ENCODE data around the gene NT5DC2.
A peak's percentile ranks its signal among the peaks of the same experiment; 100 is the strongest.
"Not testable (repeated sequence)": the region's sequence is repeated elsewhere in the genome, so short reads cannot be mapped to it uniquely, and the experiment has no call there.

The NT5DC2 gene

DNA sequence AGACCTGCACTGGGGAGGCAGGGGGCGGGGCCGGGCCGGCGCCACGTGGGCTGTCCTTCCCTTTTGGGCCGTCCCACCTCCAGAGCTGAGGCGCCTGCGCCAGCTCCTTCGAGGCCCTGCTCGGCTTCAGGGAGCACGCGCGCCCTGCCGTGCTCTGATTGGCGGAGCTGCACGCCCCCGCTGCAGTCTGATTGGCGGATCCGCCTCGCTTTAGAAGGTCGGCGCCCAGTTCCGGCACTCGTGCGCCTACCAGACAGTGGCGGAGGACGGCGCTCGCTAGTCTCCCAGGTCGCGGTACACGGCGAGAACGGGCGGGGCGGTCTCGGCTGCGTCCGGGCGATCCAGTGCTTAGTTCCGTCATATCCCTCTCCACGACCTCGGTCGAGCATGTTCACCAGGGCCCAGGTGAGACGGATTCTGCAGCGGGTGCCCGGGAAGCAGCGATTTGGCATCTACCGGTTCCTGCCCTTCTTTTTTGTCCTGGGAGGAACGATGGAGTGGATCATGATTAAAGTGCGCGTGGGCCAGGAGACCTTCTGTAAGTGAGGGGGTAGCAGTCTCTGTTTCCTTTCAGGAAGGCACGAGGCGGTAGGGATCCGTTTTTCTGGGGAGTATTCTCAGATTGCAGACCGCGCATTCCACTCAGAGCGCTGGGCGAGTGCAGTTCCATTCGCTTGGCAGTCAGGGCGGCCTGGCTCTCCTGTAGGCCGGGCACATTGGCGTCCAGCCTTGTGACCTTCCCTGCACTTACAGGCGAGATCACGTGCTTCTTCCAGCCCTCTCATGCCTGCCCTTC is 2.9 kb upstream of the NT5DC2 start, which contains the start of gene UQCC5:
Gene UQCC5 (plus strand): TSS at position 237 of the 796 bp plus-strand sequence. CDS start 151 bp downstream, at position 388.
- DNase-seq = peak; percentile 78 to 95

DNA sequence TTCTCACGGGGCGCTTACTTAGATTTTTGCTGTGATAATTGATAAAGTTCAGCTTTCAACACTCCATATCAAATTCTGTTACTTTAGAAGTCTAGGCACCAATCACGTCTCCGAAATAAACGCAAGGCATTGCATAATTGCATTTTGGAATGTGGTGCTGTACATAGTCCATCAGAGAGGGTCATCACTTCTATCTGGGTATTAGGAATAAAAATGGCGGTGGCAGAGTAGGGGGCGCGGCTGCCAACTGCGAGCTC is 2.4 kb upstream of the NT5DC2 start:
- no peak for DNase-seq

- DNase-seq = no peak
Observed at GRCh38 chr3:52535411-52536111, 1.9 kb upstream of the NT5DC2 start.

- no peak for DNase-seq
Observed at GRCh38 chr3:52534281-52535183, 875 bp upstream of the NT5DC2 start.

DNA sequence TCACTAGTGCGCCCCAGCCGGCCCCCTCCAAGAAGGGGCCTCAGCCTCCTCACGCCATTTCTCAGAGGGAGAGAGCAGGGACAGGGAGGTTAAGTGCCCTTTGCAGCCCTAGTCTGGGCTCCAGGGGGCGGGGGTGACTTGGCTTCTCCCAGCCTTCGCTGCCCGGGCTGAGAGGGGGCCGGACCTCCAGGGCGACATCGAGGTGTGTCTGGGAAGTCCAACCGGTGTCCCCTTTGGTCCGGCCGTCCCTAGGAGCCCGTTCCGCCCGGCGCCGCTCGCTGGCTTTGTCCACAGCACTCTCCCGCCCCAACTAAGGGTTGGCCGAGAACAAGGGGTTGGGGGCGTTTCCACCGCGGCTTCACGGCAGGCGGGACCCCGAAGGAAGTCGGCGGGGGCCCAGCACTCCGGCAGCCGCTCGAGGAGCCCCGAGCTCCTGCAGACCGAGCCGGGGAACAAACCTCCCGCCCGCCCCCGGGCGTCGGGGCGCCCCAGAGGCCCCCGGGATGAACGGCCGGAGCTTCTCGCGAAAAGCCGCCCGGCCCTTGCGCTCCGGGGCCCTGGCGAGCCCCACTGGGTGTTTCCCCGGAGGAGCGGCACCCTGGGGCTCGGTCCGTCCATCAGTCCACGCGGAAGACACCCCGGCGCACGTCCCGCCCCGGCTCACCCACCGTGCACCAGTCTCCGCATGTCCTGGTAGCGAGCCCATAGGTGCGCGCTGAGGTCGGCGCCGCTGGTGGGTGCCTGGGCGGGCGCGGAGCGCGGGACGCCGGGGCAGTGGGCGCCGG is 627 bp downstream of the NT5DC2 start:
- DNase-seq = no peak

- DNase-seq = peak in 1 of 2 donors; percentile 24
Observed at GRCh38 chr3:52532517-52532837, 1.2 kb downstream of the NT5DC2 start.

DNA sequence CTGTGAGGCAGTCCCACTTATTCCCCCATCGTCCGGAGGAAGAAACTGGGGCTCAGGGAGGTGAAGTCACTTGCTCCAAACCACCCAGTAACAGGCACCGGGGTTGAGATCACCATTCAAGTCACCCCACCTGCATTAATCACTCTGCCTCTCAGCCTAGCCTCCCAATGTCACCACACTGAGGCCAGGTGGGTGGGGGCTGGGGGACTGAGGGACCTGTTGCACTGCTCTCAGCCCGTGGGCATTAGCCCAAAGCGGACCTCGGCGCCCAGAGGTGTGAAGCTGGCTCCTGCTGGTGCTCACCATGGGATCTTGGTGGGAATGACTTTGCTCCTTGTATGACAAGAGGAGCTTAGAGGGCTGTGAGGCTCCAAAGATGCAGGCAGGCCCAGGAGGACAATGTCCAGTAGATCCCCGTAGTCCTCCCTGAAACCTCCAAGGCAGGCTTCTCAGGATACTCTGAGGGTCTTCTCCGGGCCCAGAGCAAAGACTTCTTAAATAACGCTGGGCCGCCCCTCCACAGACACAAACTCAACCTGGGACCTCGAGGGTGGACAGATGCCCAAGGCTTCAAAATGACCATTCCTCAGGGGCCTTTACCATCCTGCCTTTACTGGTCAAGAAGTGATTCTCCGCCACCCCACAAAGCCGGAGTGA is 1.7 kb downstream of the NT5DC2 start:
- DNase-seq = no peak

DNA sequence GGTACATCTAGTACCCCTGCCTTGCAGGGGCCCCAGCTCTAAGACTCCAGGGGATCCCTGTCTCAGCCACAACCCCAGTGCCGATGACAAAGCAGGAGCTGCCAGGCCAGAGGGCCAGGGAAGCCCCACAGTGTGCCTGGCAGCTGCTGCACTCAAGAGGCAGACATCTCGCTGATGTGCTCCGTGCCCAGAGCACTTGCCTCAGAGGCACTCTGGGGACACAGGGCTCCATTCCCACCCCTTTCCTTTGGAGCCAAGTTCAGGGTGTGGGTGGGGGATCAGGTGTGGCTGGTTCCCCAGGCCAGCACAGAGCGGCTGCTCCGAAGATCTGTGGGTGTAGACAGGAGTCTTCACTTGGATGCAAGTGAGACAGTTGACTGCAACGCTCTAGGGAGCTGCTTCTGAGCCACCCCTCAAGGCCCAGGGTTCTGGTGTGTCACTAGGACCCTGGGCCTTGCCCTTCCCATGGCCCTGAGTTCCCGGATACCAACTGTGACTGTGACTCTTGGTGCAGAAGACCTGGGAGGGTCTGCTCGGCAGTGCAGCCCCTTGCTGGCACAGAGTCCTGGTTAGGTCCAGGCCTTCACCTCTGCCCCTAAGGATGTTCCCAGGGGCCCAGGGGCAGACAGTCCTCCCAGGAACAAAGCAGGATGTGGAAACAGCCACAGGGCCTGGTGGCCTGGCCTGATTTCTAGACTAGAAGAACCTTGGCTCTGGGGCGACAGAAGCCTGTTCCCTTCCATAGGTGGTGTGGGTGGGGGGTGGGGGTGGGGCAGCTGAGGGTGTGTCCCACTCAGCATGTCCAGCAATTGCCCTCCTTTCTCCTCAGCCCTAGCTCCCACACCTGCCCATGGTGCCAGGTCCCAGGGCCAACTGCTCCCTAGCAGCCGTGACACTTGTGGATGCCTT is 2.5 kb downstream of the NT5DC2 start:
- no peak for DNase-seq

DNA sequence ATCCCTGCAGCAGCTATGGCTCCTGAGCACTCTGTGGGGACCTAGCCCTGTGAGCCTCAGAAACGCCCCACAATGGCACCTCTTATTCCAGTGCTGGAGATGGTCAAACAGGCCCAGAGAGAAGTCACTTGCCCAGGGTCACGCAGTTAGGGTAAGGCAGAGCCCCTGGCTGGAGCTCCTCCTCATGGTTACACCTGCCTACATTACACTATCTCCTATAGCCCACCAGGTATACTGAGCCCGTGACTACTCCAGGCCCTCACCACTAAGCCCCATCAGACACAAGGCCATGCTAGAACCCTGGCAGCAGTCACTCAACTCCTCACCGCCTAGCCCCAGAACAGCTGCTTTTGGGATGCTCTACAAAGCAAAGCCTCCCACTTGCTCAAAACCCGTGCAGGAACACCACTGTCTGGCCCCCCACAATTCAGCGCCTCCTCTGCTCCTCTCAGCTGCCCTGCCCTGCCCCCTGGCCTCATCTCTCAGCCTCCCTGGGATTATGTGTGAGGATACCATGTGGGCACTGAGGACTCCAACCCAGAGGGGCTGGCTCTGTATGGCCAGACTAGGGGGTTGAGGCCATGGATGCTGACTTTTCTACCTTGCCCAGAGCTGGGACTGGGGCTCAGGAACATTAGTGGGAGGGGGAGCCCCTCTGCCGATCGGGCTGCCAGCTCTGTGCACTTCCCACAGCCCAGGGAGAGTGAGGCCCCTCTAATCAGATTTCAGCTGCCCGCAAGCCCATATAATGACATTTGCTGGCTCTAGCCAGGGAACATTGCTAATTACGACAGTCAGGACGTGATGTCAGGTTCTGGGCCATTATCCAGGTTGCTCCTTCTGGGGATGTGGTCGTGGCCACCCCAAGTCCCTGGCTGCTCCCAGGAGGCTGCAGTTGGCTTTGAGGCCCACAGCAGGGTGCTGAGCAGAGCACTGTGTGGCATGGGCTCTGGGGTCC is 4.0 kb downstream of the NT5DC2 start:
- no peak for DNase-seq

DNA sequence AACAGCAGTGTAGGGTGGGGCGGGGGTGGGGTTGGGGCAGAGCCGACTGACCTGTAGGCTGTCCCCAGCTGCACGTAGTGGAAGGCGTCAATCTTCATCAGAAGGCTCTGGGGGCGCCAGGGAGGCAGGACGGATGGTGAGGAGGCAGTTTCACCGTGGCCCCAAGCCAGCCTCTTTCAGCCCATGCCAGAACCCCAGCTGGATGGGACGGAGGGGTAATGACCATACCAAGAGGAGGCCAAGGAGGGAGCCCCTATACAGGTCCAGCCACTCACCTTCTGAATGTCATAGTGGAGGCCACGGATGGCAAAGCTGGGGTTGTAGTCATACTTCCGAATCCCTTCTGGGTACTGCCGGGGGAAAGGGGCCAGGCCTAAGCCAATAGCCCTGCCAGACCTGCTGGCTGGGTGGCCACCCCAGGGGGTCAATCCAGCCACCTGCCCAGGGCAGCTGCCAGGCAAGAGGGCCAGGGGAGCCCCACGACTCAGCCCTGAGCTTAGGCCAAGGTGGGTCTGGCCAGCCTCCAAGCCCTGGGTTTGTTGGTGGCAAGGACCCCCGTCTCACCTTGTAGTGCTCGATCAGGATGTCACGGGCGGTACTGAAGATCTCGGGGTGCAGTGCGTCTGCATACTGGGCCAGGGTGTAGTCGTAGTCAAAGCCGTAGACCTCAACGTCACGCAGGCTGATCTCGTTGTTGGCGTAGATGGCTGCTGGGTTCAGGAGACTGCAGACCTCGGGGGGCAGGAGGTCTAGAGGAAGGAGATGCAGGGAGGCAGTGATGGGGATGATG is 4.9 kb downstream of the NT5DC2 start:
- DNase-seq = no peak

GRCh38 chr3:52527732-52528585 is 5.7 kb downstream of the NT5DC2 start:
- DNase-seq = no peak

DNA sequence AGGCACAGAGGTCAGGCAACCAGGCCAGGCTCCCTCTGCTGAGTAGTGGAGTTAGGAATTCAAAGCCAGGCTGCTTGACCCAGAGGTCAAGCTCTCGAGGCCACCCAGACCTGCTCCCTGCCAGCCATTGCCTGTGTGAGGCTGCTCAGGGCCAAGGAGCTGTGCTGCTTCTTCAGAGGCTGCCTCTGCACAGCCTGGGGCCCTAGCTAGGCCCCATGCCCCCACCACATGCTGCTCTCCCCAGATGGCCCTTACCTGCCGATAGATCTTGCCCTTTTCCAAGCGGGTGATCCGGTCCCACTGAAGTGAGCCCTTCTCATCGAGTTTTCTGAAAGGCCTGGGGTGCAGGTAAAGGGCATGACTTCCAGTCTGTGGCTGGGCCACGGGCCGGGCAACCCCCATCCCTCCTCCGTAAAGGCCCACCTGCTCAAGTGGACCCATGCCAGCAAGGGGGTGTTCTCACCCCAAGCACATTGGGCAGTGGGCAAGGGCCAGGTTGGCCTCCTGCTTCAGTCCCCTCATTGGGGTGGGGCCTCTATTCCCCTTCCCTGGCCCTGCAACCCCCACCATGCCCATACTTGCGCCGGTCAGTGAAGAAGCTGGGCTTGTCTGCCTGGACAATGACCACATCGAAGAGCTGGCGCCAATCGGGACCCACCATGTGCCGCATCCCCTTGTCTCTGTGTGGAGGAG is 6.5 kb downstream of the NT5DC2 start:
- no peak for DNase-seq

- DNase-seq = not testable (repeated sequence)
Observed at GRCh38 chr3:52526671-52527038, 7.0 kb downstream of the NT5DC2 start.

DNA sequence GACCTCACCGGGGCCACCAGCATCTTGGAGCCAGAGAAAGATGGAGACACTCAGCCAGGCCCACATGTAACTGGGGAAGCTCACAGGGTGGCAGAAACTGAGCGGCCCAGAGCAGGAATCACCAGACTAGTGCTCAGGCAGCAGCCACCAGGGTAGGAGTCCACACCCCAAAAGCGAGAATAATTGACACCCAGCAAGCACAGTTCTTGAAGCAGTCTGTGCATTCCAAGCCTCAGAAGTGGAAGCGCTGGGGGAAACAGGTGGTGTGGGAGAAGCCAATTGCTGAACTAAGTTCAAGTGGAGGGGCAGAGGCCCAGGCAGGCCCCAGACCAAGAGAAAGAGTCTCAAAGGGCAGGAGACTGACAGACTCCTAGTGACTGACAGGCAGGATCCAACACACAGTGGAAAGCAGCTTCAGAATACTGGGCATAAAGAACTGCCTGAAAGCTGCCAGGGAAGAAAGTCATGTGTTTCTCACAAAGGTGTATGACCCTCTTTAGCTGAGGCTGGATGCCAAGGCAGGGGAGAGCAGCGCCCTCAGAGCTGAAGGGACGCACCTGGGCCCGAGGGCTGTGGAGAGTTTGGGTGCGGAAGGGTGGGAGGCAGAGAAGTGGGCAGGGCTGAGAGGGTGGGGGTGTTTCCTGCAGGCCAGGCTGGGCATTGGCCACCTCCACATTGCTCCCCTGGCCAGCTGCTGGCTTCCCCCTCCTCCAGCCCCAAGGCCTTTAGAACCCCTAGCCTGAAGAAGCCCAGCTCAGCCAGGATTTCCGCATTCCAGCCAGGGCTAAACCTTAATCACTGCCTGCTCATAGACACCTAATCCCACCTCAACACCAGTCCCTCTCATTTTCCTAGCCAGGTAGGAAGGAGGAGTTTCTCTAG is 7.7 kb downstream of the NT5DC2 start:
- DNase-seq = no peak

DNA sequence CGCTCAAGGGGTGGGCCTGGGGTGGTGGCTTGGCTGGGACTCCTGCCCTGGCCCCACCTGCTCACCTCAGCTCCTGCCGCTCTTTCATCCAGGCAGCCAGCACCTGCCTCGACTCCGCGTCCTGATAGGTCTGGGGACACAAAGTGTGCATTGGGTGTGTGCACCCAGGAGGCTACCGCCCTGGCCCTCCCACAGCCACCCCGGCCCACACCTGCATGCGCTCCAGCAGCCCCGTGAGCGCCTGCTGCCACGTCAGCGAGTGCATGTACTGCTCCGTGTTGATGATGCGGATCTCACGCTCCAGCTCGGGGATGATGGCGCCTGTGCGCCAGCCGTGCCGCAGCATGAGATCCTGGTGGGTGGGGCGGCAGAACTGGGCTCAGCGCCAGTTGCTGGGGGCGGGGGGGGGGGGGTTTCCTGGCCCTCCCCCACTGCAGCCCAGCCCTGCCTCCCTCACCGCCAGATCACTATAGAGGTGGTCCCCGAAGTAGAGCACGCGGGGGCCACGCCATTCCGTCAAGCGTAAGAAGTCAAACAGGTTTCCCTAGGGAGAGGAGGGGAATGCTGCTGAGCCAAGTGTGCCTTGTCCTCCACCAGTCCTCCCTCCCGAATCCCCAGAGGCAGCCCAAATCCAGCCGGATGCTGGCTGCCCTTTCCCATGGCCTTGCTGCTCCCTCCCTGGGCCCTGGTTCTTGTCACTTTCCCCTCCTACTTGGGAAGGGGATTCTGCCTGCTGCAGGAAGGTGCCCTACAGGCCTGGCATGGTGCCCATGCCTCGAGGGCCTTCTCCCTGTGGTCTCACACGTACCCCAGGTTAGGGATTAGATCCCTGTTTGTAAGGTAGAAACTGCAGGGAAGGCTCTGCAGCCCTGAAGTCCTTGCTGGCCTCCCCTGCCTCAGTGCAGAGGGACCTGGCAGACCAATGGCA is 8.6 kb downstream of the NT5DC2 start:
- DNase-seq = no peak
